Measurements from ENCODE around the gene TNFAIP8L1.

Gene TNFAIP8L1

GRCh38 chr19:4613254-4613751, 26.0 kb upstream of the TNFAIP8L1 start:
- no peak for DNase-seq

GRCh38 chr19:4618019-4618418, 21.3 kb upstream of the TNFAIP8L1 start:
- DNase-seq, result no peak

- no peak for DNase-seq
These were observed 19.5 kb upstream of the TNFAIP8L1 start for GRCh38 chr19:4619668-4620294.

GRCh38 chr19:4620675-4621074, 18.6 kb upstream of the TNFAIP8L1 start:
- DNase-seq, result peak; percentile 11

- no peak for DNase-seq
These were observed 16.5 kb upstream of the TNFAIP8L1 start for GRCh38 chr19:4622695-4623421.

- DNase-seq, result no peak
These were observed 15.0 kb upstream of the TNFAIP8L1 start for GRCh38 chr19:4624301-4624700.

GRCh38 chr19:4624733-4625362, 14.5 kb upstream of the TNFAIP8L1 start:
- peak; percentile 27 for DNase-seq

GRCh38 chr19:4633140-4633967, 6.0 kb upstream of the TNFAIP8L1 start:
- DNase-seq, result peak; percentile 97

- DNase-seq, result peak; percentile 91
These were observed 3.6 kb upstream of the TNFAIP8L1 start for GRCh38 chr19:4635754-4636116.

- peak; percentile 70 for DNase-seq
These were observed 3.1 kb upstream of the TNFAIP8L1 start for GRCh38 chr19:4636151-4636717.

GRCh38 chr19:4636761-4637160, 2.6 kb upstream of the TNFAIP8L1 start:
- DNase-seq, result no peak

- no peak for DNase-seq
These were observed 999 bp upstream of the TNFAIP8L1 start for GRCh38 chr19:4638317-4638716.

GRCh38 chr19:4639531-4640246, 373 bp downstream of the TNFAIP8L1 start:
- DNase-seq, result no peak

- DNase-seq, result no peak
These were observed 1.1 kb downstream of the TNFAIP8L1 start for GRCh38 chr19:4640247-4641000.

GRCh38 chr19:4641132-4641531, 1.8 kb downstream of the TNFAIP8L1 start:
- no peak for DNase-seq

GRCh38 chr19:4642625-4643024, 3.3 kb downstream of the TNFAIP8L1 start:
- DNase-seq, result no peak

GRCh38 chr19:4645718-4646117, 6.4 kb downstream of the TNFAIP8L1 start:
- DNase-seq, result no peak

GRCh38 chr19:4647676-4648644, 8.6 kb downstream of the TNFAIP8L1 start:
- DNase-seq, result no peak

- no peak for DNase-seq
These were observed 10.2 kb downstream of the TNFAIP8L1 start for GRCh38 chr19:4649392-4650047.

- DNase-seq, result no peak
These were observed 10.8 kb downstream of the TNFAIP8L1 start for GRCh38 chr19:4650159-4650558.
